ENCODE results near the gene KDM4B.

GRCh38 chr19:5064896-5065295 lies 96.0 kb downstream of the KDM4B start:
- TF ChIP-seq POLR2A (IDR thresholded peaks at IDR 0.05; ENCODE audit: low read depth, low read length), result no peak
- TF ChIP-seq POLR2AphosphoS5 (IDR thresholded peaks at IDR 0.05; ENCODE audit: low read depth, low read length), result no peak

Data from GM12892 (cell line).